SK-N-SH (cell line): Measurements from ENCODE around the gene PEG3.

Source experiments
- EP300 ChIP-seq, 2 experiments: IDR thresholded peaks; 2 replicates each; pipeline versions ENCODE4 v1.4.0 to v1.6.1; 2012; ENCODE audit warnings: borderline replicate concordance in 1 of 2, low read depth in 1 of 2, low read length in 1 of 2
- JUND ChIP-seq: IDR thresholded peaks from 2 replicates; pipeline ENCODE4 v1.4.0; 2012
- POLR2AphosphoS5 ChIP-seq: IDR thresholded peaks from 2 replicates; pipeline ENCODE4 v1.6.1; 2012; ENCODE audit warnings: low read depth, low read length
- YY1 ChIP-seq: IDR thresholded peaks from 2 replicates; pipeline ENCODE4 v1.4.0; 2012; ENCODE audit warnings: low read depth, mild to moderate bottlenecking
- TF ChIP-seq, protein P1 (sequence below): fragments of 200-600 bp; sonication (generic); IDR thresholded peaks from 2 replicates; pipeline ENCODE4 v1.6.1; 2017; ENCODE audit warnings: antibody characterized with exemption, mild to moderate bottlenecking, moderate library complexity

GRCh38 chr19:56838024-56838908 lies 2.3 kb downstream of the PEG3 start:
- TF ChIP-seq, protein P1, sequence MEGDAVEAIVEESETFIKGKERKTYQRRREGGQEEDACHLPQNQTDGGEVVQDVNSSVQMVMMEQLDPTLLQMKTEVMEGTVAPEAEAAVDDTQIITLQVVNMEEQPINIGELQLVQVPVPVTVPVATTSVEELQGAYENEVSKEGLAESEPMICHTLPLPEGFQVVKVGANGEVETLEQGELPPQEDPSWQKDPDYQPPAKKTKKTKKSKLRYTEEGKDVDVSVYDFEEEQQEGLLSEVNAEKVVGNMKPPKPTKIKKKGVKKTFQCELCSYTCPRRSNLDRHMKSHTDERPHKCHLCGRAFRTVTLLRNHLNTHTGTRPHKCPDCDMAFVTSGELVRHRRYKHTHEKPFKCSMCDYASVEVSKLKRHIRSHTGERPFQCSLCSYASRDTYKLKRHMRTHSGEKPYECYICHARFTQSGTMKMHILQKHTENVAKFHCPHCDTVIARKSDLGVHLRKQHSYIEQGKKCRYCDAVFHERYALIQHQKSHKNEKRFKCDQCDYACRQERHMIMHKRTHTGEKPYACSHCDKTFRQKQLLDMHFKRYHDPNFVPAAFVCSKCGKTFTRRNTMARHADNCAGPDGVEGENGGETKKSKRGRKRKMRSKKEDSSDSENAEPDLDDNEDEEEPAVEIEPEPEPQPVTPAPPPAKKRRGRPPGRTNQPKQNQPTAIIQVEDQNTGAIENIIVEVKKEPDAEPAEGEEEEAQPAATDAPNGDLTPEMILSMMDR: peak; percentile 43
- no peak for TF ChIP-seq JUND
- no peak for TF ChIP-seq POLR2AphosphoS5
- no peak for TF ChIP-seq EP300 (IDR thresholded peaks at IDR 0.05; ENCODE audit: borderline replicate concordance in 1 of 2, low read depth in 1 of 2, low read length in 1 of 2)
- no peak for TF ChIP-seq YY1
